HepG2 (cell line): Measurements from ENCODE around the gene CDC20. TPM values are rescaled to one million over a fixed set of nuclear protein-coding genes. Genes with fewer than 3 reads are reported as not detected.
A peak's percentile ranks its signal among the peaks of the same experiment; 100 is the strongest.

ENCODE experiments used
- GABPA ChIP-seq, 2 experiments: IDR thresholded peaks; 2 replicates each; pipeline ENCODE4 v1.6.1; 2011 to 2016; ENCODE audit warnings: low read depth in 2 of 2, low read length in 1 of 2, missing biosample characterization in 1 of 2, missing genetic modification characterization in 1 of 2
- KMT2B ChIP-seq: IDR thresholded peaks from 2 replicates; pipeline ENCODE4 v1.6.1; 2016; ENCODE audit warnings: missing genetic modification reagents, missing compliant biosample characterization
- MTF2 ChIP-seq: sonication (generic); formaldehyde crosslinking; IDR thresholded peaks from 2 replicates; pipeline ENCODE4 v1.5.0; 2020; ENCODE audit warnings: missing genetic modification reagents, borderline replicate concordance
- MXI1 ChIP-seq: IDR thresholded peaks from 3 replicates; pipeline ENCODE4 v1.6.1; 2012; ENCODE audit warnings: low read depth, low read length, inconsistent platforms, borderline replicate concordance
- MYC ChIP-seq: sonication (generic); formaldehyde crosslinking; IDR thresholded peaks from 2 replicates; pipeline ENCODE4 v1.9.0; 2021; ENCODE audit warnings: missing genetic modification reagents, borderline replicate concordance
- RAD21 ChIP-seq: fragments of 450-650 bp; formaldehyde crosslinking; IDR thresholded peaks from 2 replicates; pipeline ENCODE4 v1.5.0; 2020; ENCODE audit warnings: mild to moderate bottlenecking
- REPIN1 ChIP-seq: sonication (generic); formaldehyde crosslinking; IDR thresholded peaks from 2 replicates; pipeline ENCODE4 v1.8.0; 2022; ENCODE audit warnings: missing genetic modification reagents, low read depth, mild to moderate bottlenecking, borderline replicate concordance
- RFX1 ChIP-seq: fragments of 450-650 bp; IDR thresholded peaks from 2 replicates; pipeline ENCODE4 v1.6.1; 2017
- RXRB ChIP-seq: IDR thresholded peaks from 2 replicates; pipeline ENCODE4 v1.6.1; 2016; ENCODE audit warnings: borderline replicate concordance, missing genetic modification reagents, missing compliant biosample characterization
- SALL2 ChIP-seq: sonication (generic); formaldehyde crosslinking; IDR thresholded peaks from 2 replicates; pipeline ENCODE4 v1.8.1; 2023; ENCODE audit warnings: mild to moderate bottlenecking, missing genetic modification reagents, inconsistent platforms
- SIN3B ChIP-seq: fragments of 150-350 bp; IDR thresholded peaks from 2 replicates; pipeline ENCODE4 v1.6.1; 2014; ENCODE audit warnings: low read length
- ZBTB3 ChIP-seq: sonication (generic); formaldehyde crosslinking; IDR thresholded peaks from 2 replicates; pipeline ENCODE4 v1.4.0; 2020; ENCODE audit warnings: low read depth, mild to moderate bottlenecking, moderate library complexity, missing genetic modification reagents, borderline replicate concordance
- ZNF235 ChIP-seq: sonication (generic); formaldehyde crosslinking; IDR thresholded peaks from 2 replicates; pipeline ENCODE4 v1.8.1; 2023; ENCODE audit warnings: mild to moderate bottlenecking, missing genetic modification reagents, borderline replicate concordance
- ZNF451 ChIP-seq: sonication (generic); formaldehyde crosslinking; IDR thresholded peaks from 2 replicates; pipeline ENCODE4 v1.5.0; 2020; ENCODE audit warnings: mild to moderate bottlenecking, missing genetic modification reagents
- ZNF543 ChIP-seq: sonication (generic); formaldehyde crosslinking; IDR thresholded peaks from 2 replicates; pipeline ENCODE4 v1.4.0; 2020; ENCODE audit warnings: mild to moderate bottlenecking, missing genetic modification reagents
- ZNF839 ChIP-seq: sonication (generic); formaldehyde crosslinking; IDR thresholded peaks from 2 replicates; pipeline ENCODE4 v1.4.0; 2020; ENCODE audit warnings: missing genetic modification reagents, mild to moderate bottlenecking, borderline replicate concordance
- polyA plus RNA-seq, 8 experiments: library from polyadenylated mRNA; depleted of rRNA in 3 of 8; stranded (reverse) in 7 of 8; unstranded in 1 of 8; fragments of >200 nt; fragmentation: Illumina TruSeq in 4 of 8; extraction: Trizol in 4 of 8; gene quantifications; 2 replicates each; pipeline versions ENCODE4 v1.2.1 to v1.2.3, GENCODE V29; 2011 to 2016; ENCODE audit warnings: low read depth in 4 of 8, missing spikeins in 1 of 8, mixed read lengths in 1 of 8; ENCODE audit not compliant: insufficient read depth in 1 of 8
- total RNA-seq, 5 experiments: library from RNA; depleted of rRNA; stranded (reverse); fragments of >200 nt; fragmentation: Illumina TruSeq; extraction: Trizol; gene quantifications; 2 replicates each; pipeline ENCODE4 v1.2.3, GENCODE V29; 2016; ENCODE audit warnings: low read depth in 1 of 5
- TF ChIP-seq, protein P1 (sequence below): sonication (generic); formaldehyde crosslinking; IDR thresholded peaks from 2 replicates; pipeline ENCODE4 v1.4.0; 2020; ENCODE audit warnings: missing genetic modification reagents; ENCODE audit errors: not compliant biosample characterization
- TF ChIP-seq, protein P2 (sequence below): sonication (generic); formaldehyde crosslinking; IDR thresholded peaks from 2 replicates; pipeline ENCODE4 v1.8.0; 2022; ENCODE audit warnings: mild to moderate bottlenecking, missing genetic modification reagents; ENCODE audit not compliant: insufficient replicate concordance
- TF ChIP-seq, protein P3 (sequence below): sonication (generic); formaldehyde crosslinking; IDR thresholded peaks from 2 replicates; pipeline ENCODE4 v1.4.0; 2020; ENCODE audit warnings: mild to moderate bottlenecking, missing genetic modification reagents, borderline replicate concordance
- TF ChIP-seq, protein P4 (sequence below): sonication (generic); formaldehyde crosslinking; conservative IDR thresholded peaks from 2 replicates; pipeline ENCODE4 v1.4.0; 2020; ENCODE audit warnings: missing genetic modification reagents

Gene CDC20
- total and polyA plus RNA-seq, 2 of the 13 experiments (the other 11 are each of a cell fraction or from before 2014, with no cell fraction given) = 57.9 to 90.0 TPM

DNA sequence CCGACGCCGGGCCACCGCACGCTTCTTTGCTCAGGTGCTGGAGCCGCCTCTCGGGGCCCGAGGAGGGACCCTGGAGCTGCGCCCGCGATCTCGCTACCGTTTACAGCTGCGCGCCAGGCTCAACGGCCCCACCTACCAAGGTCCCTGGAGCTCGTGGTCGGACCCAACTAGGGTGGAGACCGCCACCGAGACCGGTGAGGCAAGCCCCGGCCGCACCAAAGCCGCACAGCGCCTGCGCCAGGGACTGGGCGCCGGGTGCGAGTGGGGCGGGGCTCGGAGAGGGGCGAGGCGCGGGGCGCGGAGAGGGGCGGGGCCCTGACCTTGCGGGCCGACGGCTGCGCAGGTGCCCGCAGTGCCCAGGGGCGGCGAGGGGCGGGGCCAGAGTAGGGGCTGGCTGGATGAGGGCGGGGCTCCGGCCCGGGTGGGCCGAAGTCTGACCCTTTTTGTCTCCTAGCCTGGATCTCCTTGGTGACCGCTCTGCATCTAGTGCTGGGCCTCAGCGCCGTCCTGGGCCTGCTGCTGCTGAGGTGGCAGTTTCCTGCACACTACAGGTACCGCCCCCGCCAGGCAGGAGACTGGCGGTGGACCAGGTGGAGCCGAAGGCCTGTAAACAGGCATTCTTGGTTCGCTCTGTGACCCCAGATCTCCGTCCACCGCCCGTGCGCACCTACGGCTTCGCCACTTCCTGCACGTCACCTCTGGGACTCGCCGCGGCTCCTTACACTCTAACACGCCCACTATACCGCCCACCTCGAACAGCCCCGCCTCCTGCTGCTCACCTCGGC is 9.8 kb upstream of the CDC20 start (continued):
- TF ChIP-seq KMT2B (peak; percentile 28; the same call in 1 of the 2 replicates), GABPA (IDR thresholded peaks at IDR 0.05; ENCODE audit: low read depth, low read length) (peak; percentile 39; the same call in 1 of the 2 replicates), GABPA (CRISPR knock-in tag; IDR thresholded peaks at IDR 0.05; ENCODE audit: low read depth) (peak; percentile 84), MXI1 (peak; percentile 39; the same call in 1 of the 3 replicates), ZBTB3 (0 out of 2 replicates have a peak, but pooled peaks have one; percentile 46), SALL2 (CRISPR knock-in tag) (peak; percentile 77), MTF2 (CRISPR knock-in tag) (0 out of 2 replicates have a peak, but pooled peaks have one; percentile 53), ZNF451 (CRISPR knock-in tag) (0 out of 2 replicates have a peak, but pooled peaks have one; percentile 17), REPIN1 (CRISPR knock-in tag) (no peak), RFX1 (no peak; the same call in 1 of the 2 replicates), MYC (peak; percentile 65; the same call in 1 of the 2 replicates), RXRB (CRISPR knock-in tag) (peak; percentile 31; the same call in 1 of the 2 replicates), SIN3B (peak; percentile 20; the same call in 1 of the 2 replicates), ZNF839 (CRISPR knock-in tag) (peak; percentile 42; the same call in 1 of the 2 replicates), RAD21 (CRISPR knock-in tag) (peak; percentile 17; the same call in 1 of the 2 replicates), ZNF235 (CRISPR knock-in tag) (peak; percentile 85; the same call in 1 of the 2 replicates), ZNF543 (CRISPR knock-in tag) (0 out of 2 replicates have a peak, but pooled peaks have one; percentile 47)
- TF ChIP-seq, protein P1, sequence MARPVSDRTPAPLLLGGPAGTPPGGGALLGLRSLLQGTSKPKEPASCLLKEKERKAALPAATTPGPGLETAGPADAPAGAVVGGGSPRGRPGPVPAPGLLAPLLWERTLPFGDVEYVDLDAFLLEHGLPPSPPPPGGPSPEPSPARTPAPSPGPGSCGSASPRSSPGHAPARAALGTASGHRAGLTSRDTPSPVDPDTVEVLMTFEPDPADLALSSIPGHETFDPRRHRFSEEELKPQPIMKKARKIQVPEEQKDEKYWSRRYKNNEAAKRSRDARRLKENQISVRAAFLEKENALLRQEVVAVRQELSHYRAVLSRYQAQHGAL (CRISPR knock-in tag) = peak; percentile 34
- TF ChIP-seq, protein P2, sequence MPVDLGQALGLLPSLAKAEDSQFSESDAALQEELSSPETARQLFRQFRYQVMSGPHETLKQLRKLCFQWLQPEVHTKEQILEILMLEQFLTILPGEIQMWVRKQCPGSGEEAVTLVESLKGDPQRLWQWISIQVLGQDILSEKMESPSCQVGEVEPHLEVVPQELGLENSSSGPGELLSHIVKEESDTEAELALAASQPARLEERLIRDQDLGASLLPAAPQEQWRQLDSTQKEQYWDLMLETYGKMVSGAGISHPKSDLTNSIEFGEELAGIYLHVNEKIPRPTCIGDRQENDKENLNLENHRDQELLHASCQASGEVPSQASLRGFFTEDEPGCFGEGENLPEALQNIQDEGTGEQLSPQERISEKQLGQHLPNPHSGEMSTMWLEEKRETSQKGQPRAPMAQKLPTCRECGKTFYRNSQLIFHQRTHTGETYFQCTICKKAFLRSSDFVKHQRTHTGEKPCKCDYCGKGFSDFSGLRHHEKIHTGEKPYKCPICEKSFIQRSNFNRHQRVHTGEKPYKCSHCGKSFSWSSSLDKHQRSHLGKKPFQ (CRISPR knock-in tag) = peak; percentile 80
- TF ChIP-seq, protein P3, sequence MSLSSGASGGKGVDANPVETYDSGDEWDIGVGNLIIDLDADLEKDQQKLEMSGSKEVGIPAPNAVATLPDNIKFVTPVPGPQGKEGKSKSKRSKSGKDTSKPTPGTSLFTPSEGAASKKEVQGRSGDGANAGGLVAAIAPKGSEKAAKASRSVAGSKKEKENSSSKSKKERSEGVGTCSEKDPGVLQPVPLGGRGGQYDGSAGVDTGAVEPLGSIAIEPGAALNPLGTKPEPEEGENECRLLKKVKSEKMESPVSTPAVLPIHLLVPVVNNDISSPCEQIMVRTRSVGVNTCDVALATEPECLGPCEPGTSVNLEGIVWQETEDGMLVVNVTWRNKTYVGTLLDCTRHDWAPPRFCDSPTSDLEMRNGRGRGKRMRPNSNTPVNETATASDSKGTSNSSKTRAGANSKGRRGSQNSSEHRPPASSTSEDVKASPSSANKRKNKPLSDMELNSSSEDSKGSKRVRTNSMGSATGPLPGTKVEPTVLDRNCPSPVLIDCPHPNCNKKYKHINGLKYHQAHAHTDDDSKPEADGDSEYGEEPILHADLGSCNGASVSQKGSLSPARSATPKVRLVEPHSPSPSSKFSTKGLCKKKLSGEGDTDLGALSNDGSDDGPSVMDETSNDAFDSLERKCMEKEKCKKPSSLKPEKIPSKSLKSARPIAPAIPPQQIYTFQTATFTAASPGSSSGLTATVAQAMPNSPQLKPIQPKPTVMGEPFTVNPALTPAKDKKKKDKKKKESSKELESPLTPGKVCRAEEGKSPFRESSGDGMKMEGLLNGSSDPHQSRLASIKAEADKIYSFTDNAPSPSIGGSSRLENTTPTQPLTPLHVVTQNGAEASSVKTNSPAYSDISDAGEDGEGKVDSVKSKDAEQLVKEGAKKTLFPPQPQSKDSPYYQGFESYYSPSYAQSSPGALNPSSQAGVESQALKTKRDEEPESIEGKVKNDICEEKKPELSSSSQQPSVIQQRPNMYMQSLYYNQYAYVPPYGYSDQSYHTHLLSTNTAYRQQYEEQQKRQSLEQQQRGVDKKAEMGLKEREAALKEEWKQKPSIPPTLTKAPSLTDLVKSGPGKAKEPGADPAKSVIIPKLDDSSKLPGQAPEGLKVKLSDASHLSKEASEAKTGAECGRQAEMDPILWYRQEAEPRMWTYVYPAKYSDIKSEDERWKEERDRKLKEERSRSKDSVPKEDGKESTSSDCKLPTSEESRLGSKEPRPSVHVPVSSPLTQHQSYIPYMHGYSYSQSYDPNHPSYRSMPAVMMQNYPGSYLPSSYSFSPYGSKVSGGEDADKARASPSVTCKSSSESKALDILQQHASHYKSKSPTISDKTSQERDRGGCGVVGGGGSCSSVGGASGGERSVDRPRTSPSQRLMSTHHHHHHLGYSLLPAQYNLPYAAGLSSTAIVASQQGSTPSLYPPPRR (CRISPR knock-in tag) = peak; percentile 67
- TF ChIP-seq, protein P4, sequence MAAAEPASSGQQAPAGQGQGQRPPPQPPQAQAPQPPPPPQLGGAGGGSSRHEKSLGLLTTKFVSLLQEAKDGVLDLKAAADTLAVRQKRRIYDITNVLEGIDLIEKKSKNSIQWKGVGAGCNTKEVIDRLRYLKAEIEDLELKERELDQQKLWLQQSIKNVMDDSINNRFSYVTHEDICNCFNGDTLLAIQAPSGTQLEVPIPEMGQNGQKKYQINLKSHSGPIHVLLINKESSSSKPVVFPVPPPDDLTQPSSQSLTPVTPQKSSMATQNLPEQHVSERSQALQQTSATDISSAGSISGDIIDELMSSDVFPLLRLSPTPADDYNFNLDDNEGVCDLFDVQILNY = peak; percentile 11; the same call in 1 of the 2 replicates
